VCaP (cell line): ENCODE measurements around the gene CBX8.
A peak's percentile ranks its signal among the peaks of the same experiment; 100 is the strongest.

ENCODE experiments used
- H3K27ac ChIP-seq: fragments of 450-650 bp; 2 replicates; pipeline ENCODE4 v1.5.1; 2017
- TF ChIP-seq, protein P1 (sequence below): fragments of 450-650 bp; conservative IDR thresholded peaks from 2 replicates; pipeline ENCODE4 v1.5.1; 2017; ENCODE audit warnings: mild to moderate bottlenecking, moderate library complexity

CBX8 gene

GRCh38 chr17:79795795-79796443 lies 958 bp downstream of the CBX8 start:
- TF ChIP-seq, protein P1, sequence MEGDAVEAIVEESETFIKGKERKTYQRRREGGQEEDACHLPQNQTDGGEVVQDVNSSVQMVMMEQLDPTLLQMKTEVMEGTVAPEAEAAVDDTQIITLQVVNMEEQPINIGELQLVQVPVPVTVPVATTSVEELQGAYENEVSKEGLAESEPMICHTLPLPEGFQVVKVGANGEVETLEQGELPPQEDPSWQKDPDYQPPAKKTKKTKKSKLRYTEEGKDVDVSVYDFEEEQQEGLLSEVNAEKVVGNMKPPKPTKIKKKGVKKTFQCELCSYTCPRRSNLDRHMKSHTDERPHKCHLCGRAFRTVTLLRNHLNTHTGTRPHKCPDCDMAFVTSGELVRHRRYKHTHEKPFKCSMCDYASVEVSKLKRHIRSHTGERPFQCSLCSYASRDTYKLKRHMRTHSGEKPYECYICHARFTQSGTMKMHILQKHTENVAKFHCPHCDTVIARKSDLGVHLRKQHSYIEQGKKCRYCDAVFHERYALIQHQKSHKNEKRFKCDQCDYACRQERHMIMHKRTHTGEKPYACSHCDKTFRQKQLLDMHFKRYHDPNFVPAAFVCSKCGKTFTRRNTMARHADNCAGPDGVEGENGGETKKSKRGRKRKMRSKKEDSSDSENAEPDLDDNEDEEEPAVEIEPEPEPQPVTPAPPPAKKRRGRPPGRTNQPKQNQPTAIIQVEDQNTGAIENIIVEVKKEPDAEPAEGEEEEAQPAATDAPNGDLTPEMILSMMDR, result no peak
- peak overlapping the region; percentile 95 for H3K27ac ChIP-seq

DNA sequence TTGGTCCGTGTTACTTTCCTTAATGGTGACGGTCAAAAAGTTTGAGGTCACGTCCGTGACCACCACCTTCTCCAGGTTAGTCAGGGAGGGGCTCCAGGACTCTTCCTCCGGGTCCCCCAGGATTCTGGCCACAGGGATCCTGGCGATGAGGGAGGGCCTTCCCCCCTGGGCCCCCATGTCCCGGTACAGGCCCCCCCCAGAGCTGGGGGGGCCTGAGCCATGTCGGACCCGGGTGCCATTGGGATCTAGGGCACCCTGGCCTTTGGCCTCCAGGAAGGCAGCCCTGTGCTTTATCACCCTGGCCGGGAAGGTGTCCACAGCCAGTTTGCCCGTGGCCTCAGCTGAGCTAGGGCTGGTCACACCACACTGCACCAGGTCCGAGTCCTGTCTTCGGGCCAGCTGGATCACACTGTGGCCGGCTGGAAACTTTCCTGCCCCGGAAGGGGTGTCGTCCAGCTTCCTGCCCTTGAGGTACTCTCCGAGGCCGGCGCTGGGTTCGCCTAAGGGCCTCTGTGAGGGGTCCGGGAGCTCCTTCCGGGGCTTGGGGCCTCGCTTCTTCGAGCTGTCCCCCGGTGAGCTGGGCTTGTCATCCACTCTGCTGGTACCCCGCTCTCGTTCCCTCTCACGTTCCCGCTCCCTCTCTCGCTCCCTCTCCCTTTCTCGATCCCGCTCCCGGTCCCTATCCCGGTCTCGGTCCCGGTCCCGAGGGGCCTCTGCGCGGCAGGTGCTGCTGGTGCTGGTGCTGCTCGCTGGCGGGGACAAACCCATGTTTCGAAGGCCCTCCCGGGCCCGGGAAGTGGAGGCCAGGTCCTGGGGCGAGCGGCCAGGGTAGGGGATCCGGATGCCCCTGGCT lies 2.0 kb downstream of the CBX8 start:
- H3K27ac ChIP-seq, result peak overlapping the region; percentile 95
- TF ChIP-seq, protein P1, result no peak

- TF ChIP-seq, protein P1, result no peak
- peak overlapping the region; percentile 95; the same call in 1 of the 2 replicates for H3K27ac ChIP-seq
Observed at GRCh38 chr17:79793924-79794304, 3.0 kb downstream of the CBX8 start.

GRCh38 chr17:79792984-79793923 lies 3.6 kb downstream of the CBX8 start:
- H3K27ac ChIP-seq, result peak overlapping the region; percentile 95; the same call in 1 of the 2 replicates
- TF ChIP-seq, protein P1, result no peak

GRCh38 chr17:79792341-79792871 lies 4.5 kb downstream of the CBX8 start:
- TF ChIP-seq, protein P1, result no peak
- no peak overlapping the region for H3K27ac ChIP-seq

DNA sequence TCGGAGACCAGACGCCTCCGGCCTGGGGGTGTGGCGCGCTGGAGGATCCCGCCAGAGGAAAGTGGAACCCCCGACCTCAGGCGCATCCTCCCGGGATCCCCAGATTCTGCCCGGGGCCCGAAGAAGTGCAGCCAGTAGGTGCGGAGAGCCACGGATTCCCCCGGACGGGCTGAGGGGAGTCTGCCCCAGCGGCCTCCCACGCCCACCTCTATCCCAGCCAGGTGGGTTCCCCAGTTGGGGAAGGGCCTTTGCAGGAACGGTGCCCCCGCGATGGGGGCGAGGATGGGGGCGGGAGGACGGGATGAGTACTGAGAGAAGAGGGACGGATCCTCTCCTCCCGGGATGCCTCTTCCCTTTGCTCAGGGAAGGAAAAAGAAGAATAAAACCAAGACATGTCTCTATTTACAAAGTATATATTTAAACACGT lies 5.1 kb downstream of the CBX8 start:
- TF ChIP-seq, protein P1, result no peak

More for the DNA sequence above, 5.1 kb downstream of the CBX8 start:
- H3K27ac ChIP-seq, result no peak overlapping the region
